CD4-positive, alpha-beta T cell treated with Interleukin-15 for 4 hours (primary cell): ENCODE results near the gene TICAM1.
"Not testable (repeated sequence)": the region's sequence is repeated elsewhere in the genome, so short reads cannot be mapped to it uniquely, and the experiment has no call there.

Source experiments
- DNase-seq: peaks from one replicate; pipeline ENCODE4 v3.0.0-alpha.2; 2020; ENCODE audit warnings: low spot score

TICAM1 gene

DNA sequence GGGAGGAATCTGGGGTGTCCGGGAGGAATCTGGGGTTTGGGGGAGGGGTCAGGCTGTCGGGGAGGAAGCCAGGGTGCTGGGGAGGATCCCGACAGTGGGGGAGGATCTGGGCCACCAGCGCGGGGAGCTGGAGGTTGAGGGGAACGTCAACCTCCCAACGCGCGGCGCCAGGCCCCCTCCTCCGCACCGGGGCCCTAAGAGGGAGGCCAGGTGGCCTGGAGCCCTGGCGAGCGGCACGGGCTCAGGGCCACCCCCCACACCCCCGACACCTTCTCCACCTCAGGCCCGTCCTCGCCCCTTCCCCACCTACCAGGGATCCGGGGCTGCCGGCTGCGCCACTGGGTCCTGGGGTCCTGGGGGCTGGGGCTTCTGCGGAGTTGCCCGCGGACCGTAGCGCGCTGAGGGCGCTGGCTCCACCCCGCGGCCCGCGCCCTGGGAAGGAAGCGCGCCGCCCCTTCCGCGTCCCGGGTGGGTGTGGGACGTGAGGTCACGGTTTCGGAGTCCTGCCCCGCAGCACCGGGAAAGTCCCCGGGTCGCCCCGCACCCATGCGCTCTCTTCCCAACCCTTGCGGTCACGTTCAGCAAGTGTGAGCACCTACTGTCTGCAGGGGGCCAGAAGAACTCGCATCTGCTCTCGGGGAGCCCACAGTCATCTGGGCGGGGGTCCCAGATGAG is at the start of gene TICAM1:
TICAM1 (minus strand) TSS at position 409 of the 675 bp plus-strand sequence. CDS start 13,335 bp downstream, outside the sequence.
- DNase-seq: peak; percentile 77

DNA sequence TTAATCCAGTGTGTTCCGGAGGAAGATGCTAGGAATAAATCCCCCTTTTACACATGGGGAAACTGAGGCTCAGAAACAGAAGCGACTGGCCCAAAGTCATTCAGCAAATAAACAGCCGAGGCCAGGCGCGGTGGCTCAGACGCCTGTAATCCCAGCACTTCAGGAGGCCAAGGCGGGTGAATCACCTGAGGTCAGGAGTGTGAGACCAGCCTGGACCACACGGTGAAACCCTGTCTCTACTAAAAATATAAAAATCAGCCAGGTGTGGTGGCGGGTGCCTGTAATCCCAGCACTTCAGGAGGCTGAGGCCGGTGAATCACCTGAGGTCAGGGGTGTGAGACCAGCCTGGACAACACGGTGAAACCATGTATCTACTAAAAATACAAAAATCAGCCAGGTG is 47.5 kb upstream of the TICAM1 start:
- no peak for DNase-seq

DNA sequence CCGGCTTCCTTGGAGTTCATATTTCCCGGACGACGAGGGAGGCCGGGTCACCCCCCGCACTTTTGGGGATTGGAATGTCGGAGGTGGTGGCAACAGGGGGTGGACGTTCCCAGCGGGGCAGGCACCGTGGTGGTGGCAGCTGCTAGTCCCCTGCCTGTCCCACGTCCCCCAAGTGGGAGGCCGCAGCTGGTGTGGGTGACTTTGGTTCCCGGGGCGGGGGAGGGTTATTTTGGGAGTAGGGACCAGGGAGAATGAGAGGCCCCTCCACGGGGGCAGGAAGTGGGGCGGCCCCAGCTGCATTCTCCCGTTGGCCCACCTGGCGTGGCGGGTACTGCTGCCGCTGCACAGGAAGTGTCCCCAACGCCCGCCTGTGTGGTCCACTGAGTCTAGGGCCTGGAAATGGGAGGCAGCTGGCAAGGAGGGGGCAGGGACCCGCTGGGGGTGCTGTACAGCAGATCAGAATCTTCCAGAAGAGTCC is 47.0 kb upstream of the TICAM1 start:
- DNase-seq: no peak

DNA sequence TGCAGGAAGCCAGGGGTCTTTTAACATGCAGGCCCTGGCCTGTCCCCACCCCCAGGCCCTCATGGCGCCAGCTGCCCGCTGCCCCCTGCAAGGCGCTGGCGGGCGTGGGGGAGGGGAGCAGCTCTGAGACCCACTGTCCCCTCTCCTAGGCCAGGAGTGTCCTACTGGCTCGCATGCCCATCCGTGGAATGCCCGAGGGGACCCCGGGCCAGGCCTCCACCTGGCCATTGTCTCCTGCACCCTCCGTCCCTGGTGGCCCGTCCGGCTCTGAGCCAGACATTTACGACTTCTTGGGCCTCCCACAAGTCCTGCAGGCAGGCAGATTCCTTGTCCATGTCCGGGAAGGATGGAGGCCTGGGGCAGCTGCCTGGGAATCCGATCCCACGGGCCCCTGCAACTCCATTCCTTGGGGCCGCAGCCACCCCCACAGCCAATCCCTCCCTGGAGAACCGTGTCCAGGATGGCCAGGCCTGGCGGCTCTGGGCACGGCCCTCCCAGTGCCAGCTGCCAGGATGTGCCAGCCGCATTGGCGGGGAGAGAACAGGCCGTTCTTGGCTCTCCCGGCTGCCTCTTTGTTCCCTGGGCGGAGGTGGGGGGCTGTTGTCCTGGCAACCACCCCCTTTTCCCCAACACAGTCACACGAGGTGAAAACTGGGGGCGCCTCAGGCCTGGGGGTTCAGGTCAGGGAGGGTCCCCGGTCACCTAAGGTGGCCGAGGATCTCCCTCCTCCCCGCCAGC is 46.4 kb upstream of the TICAM1 start:
- DNase-seq: no peak

DNA sequence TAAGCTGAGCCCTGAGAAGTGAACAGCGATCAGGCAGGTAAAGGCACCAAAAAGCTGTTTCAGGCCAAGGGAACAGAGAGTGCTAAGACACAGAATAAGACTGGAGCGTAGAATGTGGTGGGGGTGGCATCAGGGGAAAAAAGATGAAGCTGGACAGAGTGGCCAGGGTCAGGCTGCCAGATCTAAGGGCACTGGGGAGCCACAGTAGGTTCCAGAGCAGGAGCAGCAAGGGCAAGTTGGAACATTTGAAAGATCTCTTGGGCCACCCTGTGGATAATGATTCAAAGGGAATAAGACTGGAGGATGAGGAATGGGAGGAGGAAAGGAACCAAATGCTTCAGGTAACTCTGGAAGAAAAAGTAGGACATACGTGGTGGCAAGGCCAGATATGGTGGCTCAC is 42.4 kb upstream of the TICAM1 start:
- DNase-seq: no peak

DNA sequence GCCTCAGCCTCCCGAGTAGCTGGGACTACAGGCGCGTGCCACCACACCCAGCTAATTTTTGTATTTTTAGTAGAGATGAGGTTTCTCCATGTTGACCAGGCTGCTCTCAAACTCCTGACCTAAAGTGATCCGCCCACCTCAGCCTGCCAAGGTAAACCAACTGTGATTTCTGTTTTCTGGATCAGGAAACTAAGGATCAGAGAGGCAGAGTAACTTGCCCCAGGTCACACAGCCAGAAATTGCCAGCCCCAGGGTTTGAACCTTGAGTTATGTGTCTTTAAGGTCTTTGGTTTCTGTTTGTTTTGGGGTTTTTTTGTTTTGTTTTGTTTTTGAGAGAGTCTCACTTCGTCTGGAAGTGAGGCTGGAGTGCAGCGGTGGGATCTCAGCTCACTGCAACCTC is 40.2 kb upstream of the TICAM1 start:
- DNase-seq: no peak

DNA sequence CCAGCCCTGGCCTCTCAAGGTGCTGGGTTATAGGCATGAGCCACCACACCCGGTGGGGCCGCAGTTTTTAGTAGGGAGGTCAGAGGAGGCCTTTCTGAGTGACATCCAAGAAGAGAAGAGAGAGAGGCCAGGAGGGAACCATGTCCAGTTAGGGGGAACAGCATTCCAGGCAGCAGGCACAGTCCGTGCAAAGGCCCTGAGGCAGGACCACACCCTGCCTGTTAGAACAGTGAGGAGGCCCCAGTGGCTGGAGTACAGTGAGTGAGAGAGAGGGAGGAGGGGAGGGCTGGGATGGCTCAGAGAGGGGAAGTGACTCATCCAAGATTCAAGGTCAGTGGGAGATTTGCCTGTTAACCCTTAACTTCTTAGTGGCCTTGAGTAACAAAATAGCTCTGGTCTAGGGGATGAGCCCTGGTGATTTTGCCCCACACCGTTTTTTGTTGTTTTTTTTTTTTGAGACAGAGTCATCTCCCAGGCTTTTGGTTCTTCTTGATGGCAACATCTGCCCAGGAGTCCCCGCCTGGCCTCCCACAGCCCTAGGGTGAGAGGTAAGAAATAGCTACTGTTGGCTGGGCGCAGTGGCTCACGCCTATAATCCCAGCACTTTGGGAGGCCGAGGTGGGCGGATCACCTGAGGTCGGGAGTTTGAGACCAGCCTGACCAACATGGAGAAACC is 38.7 kb upstream of the TICAM1 start:
- DNase-seq: peak; percentile 16

DNA sequence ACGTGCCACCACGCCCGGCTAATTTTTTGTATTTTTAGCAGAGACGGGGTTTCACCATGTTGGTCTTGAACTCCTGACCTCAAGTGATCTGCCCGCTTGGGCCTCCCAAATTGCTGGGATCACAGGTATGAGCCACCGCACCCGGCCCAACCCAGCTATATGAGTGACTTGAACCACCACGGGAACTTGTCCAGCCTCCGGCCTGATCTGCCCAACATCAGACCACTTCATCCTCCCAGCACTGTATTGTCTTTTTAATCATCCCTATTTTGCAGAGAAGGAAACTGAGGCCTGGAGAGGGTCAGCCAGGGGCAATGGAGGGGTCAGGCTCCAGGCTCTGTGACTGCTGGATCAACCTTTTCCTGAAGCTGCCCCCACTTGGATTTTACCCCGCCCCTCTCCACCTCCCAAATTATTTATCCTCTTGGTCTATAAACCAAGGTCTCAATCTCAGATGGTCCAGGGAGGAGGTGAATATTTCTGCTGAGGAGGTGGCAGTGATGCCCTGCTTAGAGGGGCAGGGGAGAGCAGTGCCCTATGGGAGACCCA is 36.8 kb upstream of the TICAM1 start:
- no peak for DNase-seq

GRCh38 chr19:4867534-4868285 is 36.2 kb upstream of the TICAM1 start, which contains the start of gene PLIN3:
Gene PLIN3 (minus strand): TSS chr19:4867667. CDS start chr19:4861394, 6,273 bp downstream.
- peak; percentile 88 for DNase-seq

- peak; percentile 30 for DNase-seq
These were observed 35.3 kb upstream of the TICAM1 start for GRCh38 chr19:4866595-4867424.

- no peak for DNase-seq
These were observed 29.6 kb upstream of the TICAM1 start for GRCh38 chr19:4861147-4861546.

DNA sequence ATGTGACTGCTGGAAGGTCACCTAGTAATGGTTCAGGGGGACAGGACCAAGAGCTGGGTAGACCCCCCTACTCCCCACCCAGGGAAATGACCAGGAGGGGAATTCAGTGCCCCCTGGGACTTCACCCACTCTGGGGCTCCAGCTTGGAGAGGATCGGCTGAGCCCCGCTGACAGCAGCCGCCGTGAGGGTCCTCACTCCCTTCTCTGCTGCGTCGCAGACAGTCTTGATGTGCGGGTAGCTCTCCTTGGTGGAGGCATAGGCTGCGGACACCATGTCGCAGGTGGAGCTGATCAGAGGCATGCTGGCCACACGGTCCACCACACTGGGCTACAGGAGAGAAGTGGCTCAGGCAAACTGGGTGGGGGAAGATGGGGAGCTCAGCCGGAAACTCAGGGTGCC is 28.2 kb upstream of the TICAM1 start:
- DNase-seq: no peak

GRCh38 chr19:4856468-4856867 is 25.0 kb upstream of the TICAM1 start:
- not testable (repeated sequence) for DNase-seq

DNA sequence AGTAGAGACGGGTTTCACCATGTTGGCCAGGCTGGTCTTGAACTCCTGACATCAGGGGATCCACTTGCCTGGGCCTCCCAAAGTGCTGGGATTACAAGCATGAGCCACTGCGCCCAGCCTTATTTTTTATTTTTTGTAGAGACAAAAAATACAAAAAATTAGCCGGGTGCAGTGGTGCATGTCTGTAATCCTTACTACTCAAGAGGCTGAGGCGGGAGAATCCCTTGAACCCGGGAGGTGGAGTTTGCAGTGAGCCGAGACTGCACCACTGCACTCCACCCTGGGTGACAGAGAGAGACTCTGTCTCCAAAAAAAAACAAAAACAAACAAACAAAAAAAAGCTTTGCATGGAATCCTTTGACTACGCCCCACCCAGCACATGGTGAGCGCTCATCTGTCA is 22.0 kb upstream of the TICAM1 start:
- not testable (repeated sequence) for DNase-seq

DNA sequence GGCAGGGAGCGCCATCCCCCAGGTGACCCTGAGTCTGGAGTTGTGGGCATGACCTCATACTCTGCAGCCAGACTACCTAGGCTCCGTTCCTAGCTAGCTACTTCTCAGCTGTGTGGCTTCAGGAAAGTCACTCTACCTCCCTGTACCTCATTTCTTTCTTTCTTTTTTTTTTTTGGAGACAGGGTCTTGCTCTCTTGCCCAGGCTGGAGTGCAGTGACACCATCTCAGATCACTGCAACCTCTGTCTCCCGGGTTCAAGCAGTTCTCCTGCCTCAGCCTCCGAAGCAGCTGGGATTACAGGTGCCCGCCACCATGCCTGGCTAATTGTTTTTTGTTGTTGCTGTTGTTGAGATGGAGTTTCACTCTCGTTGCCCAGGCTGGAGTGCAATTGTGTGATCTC is 21.0 kb upstream of the TICAM1 start:
- no peak for DNase-seq

GRCh38 chr19:4851551-4852290 is 20.2 kb upstream of the TICAM1 start:
- peak; percentile 72 for DNase-seq

GRCh38 chr19:4849019-4849418 is 17.5 kb upstream of the TICAM1 start:
- no peak for DNase-seq

DNA sequence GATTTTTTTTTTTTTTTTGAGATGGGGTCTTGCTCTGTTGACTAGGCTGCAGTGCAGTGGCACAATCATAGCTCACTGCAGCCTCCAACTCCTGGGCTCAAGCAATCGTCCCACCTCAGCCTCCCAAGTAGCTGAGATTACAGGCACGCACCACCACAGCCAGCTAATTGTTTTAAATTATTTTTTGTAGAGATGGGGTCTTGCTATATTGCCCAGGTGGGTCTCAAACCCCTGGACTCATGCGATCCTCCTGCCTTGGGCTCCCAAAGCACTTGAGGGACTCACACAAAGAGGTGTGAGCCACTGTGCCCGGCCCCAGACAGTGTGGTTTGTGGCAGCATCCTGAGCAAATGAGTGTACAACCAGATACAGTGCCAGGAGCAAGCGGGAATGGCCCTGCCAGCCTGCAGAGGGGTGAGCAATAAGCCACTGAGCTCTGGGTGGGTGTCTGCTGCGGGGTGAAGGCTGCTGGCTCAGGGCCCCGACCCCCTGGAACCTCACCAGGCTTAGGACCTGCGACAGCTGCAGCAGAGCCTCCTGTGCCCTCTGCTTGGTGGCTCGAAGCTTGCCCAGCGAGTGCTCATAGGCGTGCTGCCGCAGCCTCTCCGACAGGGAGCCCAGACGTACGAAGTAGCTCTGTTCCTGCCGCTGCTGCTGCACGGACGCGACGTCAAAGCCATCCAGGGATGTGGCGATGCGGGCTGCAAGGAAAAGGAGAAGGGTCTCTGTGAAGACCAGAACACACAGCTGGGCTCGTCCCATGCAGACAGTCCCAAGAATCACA is 15.9 kb upstream of the TICAM1 start:
- DNase-seq: no peak

GRCh38 chr19:4845975-4846374 is 14.5 kb upstream of the TICAM1 start:
- DNase-seq: not testable (repeated sequence)
